HCT116 (cell line): ENCODE results near the gene SAG.

Source experiments
- JUND ChIP-seq: IDR thresholded peaks from 2 replicates; pipeline ENCODE4 v1.6.1; 2012
- SIN3A ChIP-seq: IDR thresholded peaks from 2 replicates; pipeline ENCODE4 v1.6.1; 2012; ENCODE audit warnings: low read depth
- SP1 ChIP-seq: IDR thresholded peaks from 2 replicates; pipeline ENCODE4 v1.6.1; 2012; ENCODE audit warnings: low read depth
- TCF7L2 ChIP-seq: IDR thresholded peaks from 2 replicates; pipeline ENCODE4 v1.7.0; 2011; ENCODE audit warnings: borderline replicate concordance, inconsistent platforms; ENCODE audit not compliant: insufficient read depth, insufficient read length; ENCODE audit errors: extremely low read depth
- TF ChIP-seq, protein P1 (sequence below), 3 experiments: fragments of 200-600 bp in 1 of 3; sonication (generic) in 1 of 3; IDR thresholded peaks in 2 of 3; conservative IDR thresholded peaks in 1 of 3; 2 replicates each; pipeline ENCODE4 v1.5.1; 2012 to 2017; ENCODE audit warnings: low read depth in 2 of 3, low read length in 2 of 3, antibody characterized with exemption in 1 of 3, borderline replicate concordance in 1 of 3, control low read depth in 1 of 3, mild to moderate bottlenecking in 1 of 3, mixed read lengths in 1 of 3, mixed run types in 1 of 3, moderate library complexity in 1 of 3; ENCODE audit not compliant: insufficient read depth in 1 of 3
- TF ChIP-seq, protein P2 (sequence below): IDR thresholded peaks from 2 replicates; pipeline ENCODE4 v1.6.1; 2012

DNA sequence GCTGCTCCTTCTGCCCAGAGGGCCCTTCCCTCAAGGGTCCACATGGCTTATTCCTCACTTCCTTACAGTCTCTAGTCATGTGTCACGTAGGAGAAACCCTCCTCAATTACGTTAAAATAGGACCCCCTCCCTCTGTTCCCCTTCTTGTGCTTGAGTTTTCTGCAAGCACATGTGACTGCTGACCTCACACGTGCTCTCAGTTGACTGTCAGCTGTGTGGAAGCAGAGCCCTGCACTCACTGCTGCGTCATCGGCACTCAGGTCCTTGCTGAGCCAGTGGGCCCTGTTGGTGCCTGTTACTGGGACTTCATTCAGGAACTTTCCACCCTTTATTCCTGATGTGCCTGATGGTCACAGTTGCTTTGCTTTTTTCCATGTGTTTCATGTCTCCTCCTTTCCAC, 45.1 kb upstream of the SAG start:
- TF ChIP-seq SP1 (no peak), TCF7L2 (no peak), SIN3A (no peak), JUND (no peak)
- TF ChIP-seq, protein P1, sequence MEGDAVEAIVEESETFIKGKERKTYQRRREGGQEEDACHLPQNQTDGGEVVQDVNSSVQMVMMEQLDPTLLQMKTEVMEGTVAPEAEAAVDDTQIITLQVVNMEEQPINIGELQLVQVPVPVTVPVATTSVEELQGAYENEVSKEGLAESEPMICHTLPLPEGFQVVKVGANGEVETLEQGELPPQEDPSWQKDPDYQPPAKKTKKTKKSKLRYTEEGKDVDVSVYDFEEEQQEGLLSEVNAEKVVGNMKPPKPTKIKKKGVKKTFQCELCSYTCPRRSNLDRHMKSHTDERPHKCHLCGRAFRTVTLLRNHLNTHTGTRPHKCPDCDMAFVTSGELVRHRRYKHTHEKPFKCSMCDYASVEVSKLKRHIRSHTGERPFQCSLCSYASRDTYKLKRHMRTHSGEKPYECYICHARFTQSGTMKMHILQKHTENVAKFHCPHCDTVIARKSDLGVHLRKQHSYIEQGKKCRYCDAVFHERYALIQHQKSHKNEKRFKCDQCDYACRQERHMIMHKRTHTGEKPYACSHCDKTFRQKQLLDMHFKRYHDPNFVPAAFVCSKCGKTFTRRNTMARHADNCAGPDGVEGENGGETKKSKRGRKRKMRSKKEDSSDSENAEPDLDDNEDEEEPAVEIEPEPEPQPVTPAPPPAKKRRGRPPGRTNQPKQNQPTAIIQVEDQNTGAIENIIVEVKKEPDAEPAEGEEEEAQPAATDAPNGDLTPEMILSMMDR (IDR thresholded peaks at IDR 0.05 in 2 of 3, conservative IDR thresholded peaks at IDR 0.05 in 1 of 3; ENCODE audit: borderline replicate concordance in 1 of 3, insufficient read depth in 1 of 3, low read depth in 2 of 3, low read length in 2 of 3), result no peak
- TF ChIP-seq, protein P2, sequence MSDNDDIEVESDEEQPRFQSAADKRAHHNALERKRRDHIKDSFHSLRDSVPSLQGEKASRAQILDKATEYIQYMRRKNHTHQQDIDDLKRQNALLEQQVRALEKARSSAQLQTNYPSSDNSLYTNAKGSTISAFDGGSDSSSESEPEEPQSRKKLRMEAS, result no peak
